Measurements from ENCODE around the gene TBR1.

The TBR1 gene

GRCh38 chr2:161415987-161416707 is at the start of gene TBR1:
TSS of gene TBR1 (plus strand) at chr2:161416297. CDS start at chr2:161416411, 114 bp downstream.
- peak; percentile 43 for DNase-seq

GRCh38 chr2:161367675-161368074 is 48.4 kb upstream of the TBR1 start:
- DNase-seq, result no peak

GRCh38 chr2:161369311-161369710 is 46.8 kb upstream of the TBR1 start:
- DNase-seq, result no peak

- DNase-seq, result peak; percentile 46
Observed at GRCh38 chr2:161370981-161371380, 45.1 kb upstream of the TBR1 start.

- peak; percentile 56 for DNase-seq
Observed at GRCh38 chr2:161371869-161372268, 44.2 kb upstream of the TBR1 start.

GRCh38 chr2:161373942-161374341 is 42.2 kb upstream of the TBR1 start:
- no peak for DNase-seq

- no peak for DNase-seq
Observed at GRCh38 chr2:161374446-161374845, 41.7 kb upstream of the TBR1 start.

GRCh38 chr2:161379740-161380139 is 36.4 kb upstream of the TBR1 start:
- no peak for DNase-seq

- no peak for DNase-seq
Observed at GRCh38 chr2:161381546-161381945, 34.6 kb upstream of the TBR1 start.

- DNase-seq, result no peak
Observed at GRCh38 chr2:161382747-161383146, 33.4 kb upstream of the TBR1 start.

- DNase-seq, result no peak
Observed at GRCh38 chr2:161384864-161385263, 31.2 kb upstream of the TBR1 start.

- no peak for DNase-seq
Observed at GRCh38 chr2:161386228-161386824, 29.8 kb upstream of the TBR1 start.

GRCh38 chr2:161388146-161388779 is 27.8 kb upstream of the TBR1 start:
- no peak for DNase-seq

GRCh38 chr2:161391737-161392506 is 24.2 kb upstream of the TBR1 start:
- DNase-seq, result no peak

- DNase-seq, result no peak
Observed at GRCh38 chr2:161400076-161400475, 16.0 kb upstream of the TBR1 start.

- DNase-seq, result no peak
Observed at GRCh38 chr2:161402297-161402696, 13.8 kb upstream of the TBR1 start.

GRCh38 chr2:161406316-161406715 is 9.8 kb upstream of the TBR1 start:
- no peak for DNase-seq

- no peak for DNase-seq
Observed at GRCh38 chr2:161407597-161407996, 8.5 kb upstream of the TBR1 start.

- DNase-seq, result no peak
Observed at GRCh38 chr2:161409308-161409907, 6.7 kb upstream of the TBR1 start.

- DNase-seq, result no peak
Observed at GRCh38 chr2:161412346-161412745, 3.8 kb upstream of the TBR1 start.

GRCh38 chr2:161414042-161415033 is 1.8 kb upstream of the TBR1 start:
- peak; percentile 77 for DNase-seq
